CD14-positive monocyte (primary cell): Measurements from ENCODE around the gene ARHGEF25. TPM values are rescaled to one million over a fixed set of nuclear protein-coding genes. Genes with fewer than 3 reads are reported as not detected.

Source experiments
- DNase-seq, 3 donors: peaks; one replicate each; pipeline ENCODE4 v3.0.0-alpha.2; 2011 to 2022
- H2AFZ ChIP-seq: 2 replicates; pipeline ENCODE4 v1.6.0; 2012; ENCODE audit warnings: mild to moderate bottlenecking, low read depth, low read length, inconsistent platforms; ENCODE audit not compliant: insufficient read depth, poor library complexity, severe bottlenecking
- H3K27ac ChIP-seq, 2 donors: 1 replicate in 1 of 2; 2 replicates in 1 of 2; pipeline ENCODE4 v1.5.1; 2012 to 2013; ENCODE audit warnings: low read length in 2 of 2, control low read depth in 1 of 2, inconsistent platforms in 1 of 2, low read depth in 1 of 2, mild to moderate bottlenecking in 1 of 2
- H3K27me3 ChIP-seq, 2 donors: one replicate each; pipeline versions ENCODE4 v1.6.0 to v1.6.1; 2011 to 2013; ENCODE audit warnings: low read length in 2 of 2; ENCODE audit not compliant: control insufficient read depth in 2 of 2, insufficient read depth in 2 of 2
- H3K36me3 ChIP-seq, 2 donors: replicated peaks in 1 of 2; 1 replicate in 1 of 2; 2 replicates in 1 of 2; pipeline versions ENCODE4 v1.5.1 to v1.6.1; 2012 to 2013; ENCODE audit warnings: low read length in 2 of 2, control low read depth in 1 of 2, inconsistent platforms in 1 of 2, mild to moderate bottlenecking in 1 of 2; ENCODE audit not compliant: insufficient read depth in 2 of 2, control insufficient read depth in 1 of 2
- H3K4me1 ChIP-seq, 2 donors: 1 replicate in 1 of 2; 2 replicates in 1 of 2; pipeline versions ENCODE4 v1.5.1 to v1.6.1; 2012 to 2013; ENCODE audit warnings: low read length in 2 of 2, control low read depth in 1 of 2, inconsistent platforms in 1 of 2, mild to moderate bottlenecking in 1 of 2, moderate library complexity in 1 of 2; ENCODE audit not compliant: insufficient read depth in 2 of 2, control insufficient read depth in 1 of 2
- H3K4me2 ChIP-seq: replicated peaks from 2 replicates; pipeline ENCODE3; 2012; ENCODE audit warnings: low read length, moderate library complexity, mild to moderate bottlenecking; ENCODE audit not compliant: poor library complexity, severe bottlenecking; ENCODE audit errors: extremely low read depth
- H3K4me3 ChIP-seq, 3 experiments: fragments of 200-600 bp in 1 of 3; sonication (generic) in 1 of 3; replicated peaks in 1 of 3; 1 replicate in 2 of 3; 2 replicates in 1 of 3; pipeline ENCODE4 v1.5.1; 2011 to 2013; ENCODE audit warnings: low read length in 3 of 3, mild to moderate bottlenecking in 3 of 3, control low read depth in 2 of 3, low read depth in 2 of 3, inconsistent platforms in 1 of 3, moderate library complexity in 1 of 3
- H3K79me2 ChIP-seq: 2 replicates; pipeline ENCODE4 v1.6.0; 2012; ENCODE audit warnings: mild to moderate bottlenecking, control low read depth, inconsistent platforms, low read length, moderate library complexity; ENCODE audit not compliant: insufficient read depth
- H3K9ac ChIP-seq: 2 replicates; pipeline ENCODE4 v1.6.0; 2017; ENCODE audit warnings: low read length, mild to moderate bottlenecking; ENCODE audit not compliant: insufficient read depth, poor library complexity, severe bottlenecking
- H3K9me3 ChIP-seq, 2 donors: replicated peaks in 1 of 2; 1 replicate in 1 of 2; 2 replicates in 1 of 2; pipeline versions ENCODE4 v1.5.1 to v1.6.1; 2012 to 2013; ENCODE audit warnings: low read length in 2 of 2, control low read depth in 1 of 2; ENCODE audit not compliant: control insufficient read depth in 1 of 2, insufficient read depth in 1 of 2
- H4K20me1 ChIP-seq: 2 replicates; pipeline ENCODE4 v1.6.0; 2012; ENCODE audit warnings: mild to moderate bottlenecking, low read length, control low read depth, moderate library complexity; ENCODE audit not compliant: insufficient read depth
- H3K27ac Mint-ChIP-seq, 7 donors: one replicate each; pipeline ENCODE4 v1.8.0; 2020; ENCODE audit warnings: mild to moderate bottlenecking in 7 of 7, mixed read lengths in 7 of 7, moderate library complexity in 6 of 7, inconsistent platforms in 2 of 7
- H3K27me3 Mint-ChIP-seq, 3 donors: one replicate each; pipeline ENCODE4 v1.8.0; 2021 to 2022; ENCODE audit warnings: low read depth in 3 of 3, mild to moderate bottlenecking in 3 of 3, mixed read lengths in 3 of 3, moderate library complexity in 3 of 3, inconsistent platforms in 1 of 3
- H3K36me3 Mint-ChIP-seq, 2 donors: one replicate each; pipeline ENCODE4 v1.8.0; 2020; ENCODE audit warnings: mixed read lengths in 2 of 2, inconsistent platforms in 1 of 2, mild to moderate bottlenecking in 1 of 2
- H3K4me1 Mint-ChIP-seq: one replicate; pipeline ENCODE4 v1.8.0; 2020; ENCODE audit warnings: mild to moderate bottlenecking, mixed read lengths
- H3K4me3 Mint-ChIP-seq, 2 donors: one replicate each; pipeline ENCODE4 v1.8.0; 2020; ENCODE audit warnings: mild to moderate bottlenecking in 2 of 2, mixed read lengths in 2 of 2, moderate library complexity in 1 of 2
- H3K9me3 Mint-ChIP-seq, 7 donors: one replicate each; pipeline ENCODE4 v1.8.0; 2020 to 2022; ENCODE audit warnings: mixed read lengths in 7 of 7, mild to moderate bottlenecking in 6 of 7, moderate library complexity in 6 of 7, inconsistent platforms in 2 of 7
- CTCF ChIP-seq: fragments of 200-600 bp; IDR thresholded peaks from one replicate; pipeline ENCODE4 v1.8.0; 2022; ENCODE audit warnings: antibody characterized with exemption, mild to moderate bottlenecking
- WGBS: methylation state at CpG from one replicate; pipeline ENCODE4 v1.1.5; 2013; ENCODE audit warnings: missing lambda C conversion rate; ENCODE audit not compliant: insufficient coverage; 5-methylcytosine and 5-hydroxymethylcytosine counted together
- intact Hi-C, 2 donors: fragments of 100-400 bp; cut with micrococcal nuclease; formaldehyde crosslinking; loops; one replicate each; pipeline versions ENCODE4 v1.15.0 to v1.15.1; 2023
- polyA plus RNA-seq, 3 donors: library from polyadenylated mRNA; depleted of rRNA in 1 of 3; unstranded in 2 of 3; stranded (reverse) in 1 of 3; fragments of 300-500 nt in 2 of 3; fragments of >200 nt in 1 of 3; fragmentation: Illumina TruSeq in 2 of 3; gene quantifications; 1 replicate in 2 of 3; 2 replicates in 1 of 3; pipeline ENCODE4 v1.2.3, GENCODE V29; 2012 to 2021

ARHGEF25 gene
- polyA plus RNA-seq, 3 donors = not detected

GRCh38 chr12:57621497-57622292, 10.5 kb downstream of the ARHGEF25 start:
- H3K4me1 ChIP-seq = peaks cover 18 to 23% of the 10 kb centered on the region in 2 donors
- peak overlapping the region; percentile 73 to 93 for H3K4me3 Mint-ChIP-seq
- H3K4me2 ChIP-seq = peak overlapping the region; percentile 73
- H2AFZ ChIP-seq = peak overlapping the region; percentile 71
- H3K9me3 Mint-ChIP-seq = peaks cover 0 to 30% (median 6%) of the 10 kb centered on the region in 7 donors
- H3K27ac Mint-ChIP-seq = peak overlapping the region in 1 of 7 donors; percentile 82
- no peaks in the 10 kb centered on the region for H3K79me2 ChIP-seq
- H3K9ac ChIP-seq = peak overlapping the region; percentile 21
- peaks cover 54 to 97% of the 10 kb centered on the region in 2 donors for H3K27me3 ChIP-seq
- peaks cover 25% of the 10 kb centered on the region for H3K4me1 Mint-ChIP-seq
- no peaks in the 10 kb centered on the region for H4K20me1 ChIP-seq
- peak; percentile 24 to 50 (median 36) for DNase-seq
- intact Hi-C loops = loop anchor here (1.0 to 10.0 kb wide), 3 partner anchors 37 to 147 kb away; partner anchors contain the start of gene ARHGAP9 (in 1 of the 2)
- peaks cover 13 to 14% of the 10 kb centered on the region in 2 donors for H3K36me3 Mint-ChIP-seq
- peaks cover 95 to 99% (median 97%) of the 10 kb centered on the region in 3 donors for H3K27me3 Mint-ChIP-seq
- TF ChIP-seq CTCF = peak; percentile 97
- peaks cover 5 to 31% of the 10 kb centered on the region in 2 donors for H3K9me3 ChIP-seq
- no peak overlapping the region for H3K27ac ChIP-seq
- H3K36me3 ChIP-seq = no peaks in the 10 kb centered on the region
- WGBS = 2% methylated on average over 49 of the region's 49 CpGs
- peak overlapping the region in 2 of 3 experiments; percentile 23 to 74 for H3K4me3 ChIP-seq

- Mint-ChIP-seq H3K27ac (peak overlapping the region in 1 of 7 donors; percentile 82), H3K4me1 (peaks cover 30% of the 10 kb centered on the region), H3K9me3 (peaks cover 0 to 26% (median 6%) of the 10 kb centered on the region in 7 donors), H3K36me3 (peaks cover 13 to 14% of the 10 kb centered on the region in 2 donors), H3K4me3 (peak overlapping the region in 1 of 2 donors; percentile 93), H3K27me3 (peaks cover 91 to 99% (median 96%) of the 10 kb centered on the region in 3 donors)
- H2AFZ ChIP-seq = no peak overlapping the region
- no peak overlapping the region for H3K4me2 ChIP-seq
- no peak for TF ChIP-seq CTCF
- H3K27me3 ChIP-seq = peaks cover 61 to 100% of the 10 kb centered on the region in 2 donors
- 88% methylated on average over 6 of the region's 9 CpGs for WGBS
- intact Hi-C loops = loop anchor here in 1 of 2 donors (5.0 to 10.0 kb wide), 2 partner anchors 40 to 148 kb away; partner anchors contain the start of gene ARHGAP9
- no peaks in the 10 kb centered on the region for H3K79me2 ChIP-seq
- H3K4me3 ChIP-seq = no peak overlapping the region
- no peak overlapping the region for H3K27ac ChIP-seq
- peaks cover 5 to 31% of the 10 kb centered on the region in 2 donors for H3K9me3 ChIP-seq
- H3K4me1 ChIP-seq = peaks cover 21 to 27% of the 10 kb centered on the region in 2 donors
- H4K20me1 ChIP-seq = no peaks in the 10 kb centered on the region
- peak overlapping the region; percentile 21 for H3K9ac ChIP-seq
- DNase-seq = no peak
- no peaks in the 10 kb centered on the region for H3K36me3 ChIP-seq
Observed at GRCh38 chr12:57622293-57623245, 11.3 kb downstream of the ARHGEF25 start.
